Testis (tissue), 3 donors: ENCODE results near the gene RPTOR. TPM values are rescaled to one million over a fixed set of nuclear protein-coding genes. Genes with fewer than 3 reads are reported as not detected.

Source experiments
- DNase-seq: peaks from one replicate; pipeline ENCODE4 v3.0.0-alpha.2; 2019
- H3K27ac ChIP-seq, 2 donors: fragments of 200-600 bp; sonication (generic); one replicate each; pipeline ENCODE4 v1.5.1; 2019
- H3K27me3 ChIP-seq: fragments of 200-600 bp; sonication (generic); one replicate; pipeline ENCODE4 v1.5.1; 2019
- H3K36me3 ChIP-seq: fragments of 200-600 bp; sonication (generic); one replicate; pipeline ENCODE4 v1.5.1; 2017; ENCODE audit warnings: low read depth; ENCODE audit errors: missing control alignments
- H3K4me1 ChIP-seq: fragments of 200-600 bp; sonication (generic); one replicate; pipeline ENCODE4 v1.5.1; 2019
- H3K4me3 ChIP-seq, 2 donors: fragments of 200-600 bp; sonication (generic); one replicate each; pipeline ENCODE4 v1.5.1; 2017 to 2019
- H3K9me3 ChIP-seq: fragments of 200-600 bp; sonication (generic); one replicate; pipeline ENCODE4 v1.5.1; 2017
- CTCF ChIP-seq, 3 experiments: fragments of 450-650 bp in 2 of 3; fragments of 200-600 bp in 1 of 3; sonication (generic) in 1 of 3; IDR thresholded peaks; one replicate each; pipeline ENCODE4 v1.5.1; 2016 to 2019; ENCODE audit warnings: antibody characterized with exemption in 3 of 3, mild to moderate bottlenecking in 2 of 3, moderate library complexity in 1 of 3
- POLR2A ChIP-seq: fragments of 450-650 bp; IDR thresholded peaks from one replicate; pipeline ENCODE4 v1.6.1; 2017; ENCODE audit warnings: antibody characterized with exemption, mild to moderate bottlenecking, moderate library complexity
- WGBS, 2 donors: methylation state at CpG; one replicate each; pipeline ENCODE4 v1.1.5; 2018; 5-methylcytosine and 5-hydroxymethylcytosine counted together
- intact Hi-C: fragments of 100-400 bp; cut with DNase I; formaldehyde crosslinking; loops from one replicate; pipeline ENCODE4 v1.15.1; 2023; ENCODE audit warnings: low total_unique reads
- polyA plus RNA-seq: library from polyadenylated mRNA; stranded (reverse); fragments of 350-450 nt; fragmentation: Illumina TruSeq; extraction: RNeasy Lipid Tissue Mini Kit (QIAGEN cat#74804); gene quantifications from one replicate; pipeline ENCODE4 v1.2.3, GENCODE V29; 2014; ENCODE audit warnings: low read depth, low replicate concordance; ENCODE audit not compliant: insufficient read depth
- total RNA-seq, 2 donors: library from RNA; depleted of rRNA; stranded (reverse); fragments of >200 nt; gene quantifications; one replicate each; pipeline ENCODE4 v1.2.3, GENCODE V29; 2016

RPTOR gene
- total and polyA plus RNA-seq, 3 donors from 2014 or later = 21.8 to 68.3 (median 56.6) TPM

- no peak for DNase-seq
These were observed 345.7 kb downstream of the RPTOR start for GRCh38 chr17:80890196-80890920.

GRCh38 chr17:80890921-80891396 lies 346.3 kb downstream of the RPTOR start:
- H3K36me3 ChIP-seq = no peaks in the 10 kb centered on the region

More at GRCh38 chr17:80890196-80890920, 345.7 kb downstream of the RPTOR start:
- intact Hi-C loops = no loop called here
- no peaks in the 10 kb centered on the region for H3K9me3 ChIP-seq
- H3K4me3 ChIP-seq = no peak overlapping the region
- H3K4me1 ChIP-seq = no peaks in the 10 kb centered on the region
- TF ChIP-seq POLR2A (no peak), CTCF (IDR thresholded peaks at IDR 0.05) (no peak)
- WGBS, 2 donors = 94 to 96% methylated on average over 22 to 31 of the region's 31 CpGs
- H3K36me3 ChIP-seq = no peaks in the 10 kb centered on the region
- no peak overlapping the region for H3K27ac ChIP-seq
- no peaks in the 10 kb centered on the region for H3K27me3 ChIP-seq

DNA sequence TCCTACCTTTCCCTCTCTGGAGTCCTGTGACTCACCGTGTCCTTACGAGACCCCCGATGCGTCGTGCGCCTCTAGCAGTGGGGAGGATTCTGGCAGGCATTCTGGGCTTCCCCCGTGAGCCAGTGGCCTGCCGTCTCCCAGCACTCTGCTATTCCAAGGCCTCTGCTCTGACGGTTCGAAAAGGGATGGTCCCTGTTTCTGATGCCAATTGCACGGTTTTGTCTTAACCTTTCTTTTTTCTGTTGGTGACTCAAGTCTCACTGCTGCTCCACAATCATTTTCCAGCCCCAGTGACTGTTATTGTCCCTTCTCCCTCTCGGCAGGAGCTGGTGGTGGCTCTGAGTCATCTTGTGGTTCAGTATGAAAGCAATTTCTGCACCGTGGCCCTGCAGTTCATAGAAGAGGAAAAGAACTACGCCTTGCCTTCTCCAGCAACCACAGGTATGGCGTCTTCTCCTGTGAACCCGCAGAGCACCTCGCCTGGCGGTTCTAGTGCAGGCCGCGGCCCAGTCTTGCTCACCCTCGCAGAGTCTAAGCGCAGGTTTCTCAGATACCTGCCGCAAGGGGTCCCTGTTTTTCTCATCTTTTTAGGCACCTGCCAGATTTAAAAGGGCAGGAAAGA lies 346.9 kb downstream of the RPTOR start:
- Histone ChIP-seq H3K9me3 (no peaks in the 10 kb centered on the region), H3K27me3 (no peaks in the 10 kb centered on the region), H3K36me3 (no peaks in the 10 kb centered on the region), H3K27ac (no peak overlapping the region), H3K4me1 (no peaks in the 10 kb centered on the region), H3K4me3 (no peak overlapping the region)
- WGBS, 2 donors = 77 to 82% methylated on average over 19 to 23 of the region's 23 CpGs
- intact Hi-C loops = no loop called here
- DNase-seq = no peak
- TF ChIP-seq CTCF (IDR thresholded peaks at IDR 0.05) = no peak
- no peak for TF ChIP-seq POLR2A

More at GRCh38 chr17:80890921-80891396, 346.3 kb downstream of the RPTOR start:
- H3K27me3 ChIP-seq = no peaks in the 10 kb centered on the region
- no peak for DNase-seq
- no peaks in the 10 kb centered on the region for H3K9me3 ChIP-seq
- no peak overlapping the region for H3K4me3 ChIP-seq
- WGBS, 2 donors = 77 to 81% methylated on average over 14 to 18 of the region's 18 CpGs
- no peak for TF ChIP-seq POLR2A
- TF ChIP-seq CTCF (IDR thresholded peaks at IDR 0.05) = no peak
- H3K27ac ChIP-seq = no peak overlapping the region
- intact Hi-C loops = no loop called here
- no peaks in the 10 kb centered on the region for H3K4me1 ChIP-seq

DNA sequence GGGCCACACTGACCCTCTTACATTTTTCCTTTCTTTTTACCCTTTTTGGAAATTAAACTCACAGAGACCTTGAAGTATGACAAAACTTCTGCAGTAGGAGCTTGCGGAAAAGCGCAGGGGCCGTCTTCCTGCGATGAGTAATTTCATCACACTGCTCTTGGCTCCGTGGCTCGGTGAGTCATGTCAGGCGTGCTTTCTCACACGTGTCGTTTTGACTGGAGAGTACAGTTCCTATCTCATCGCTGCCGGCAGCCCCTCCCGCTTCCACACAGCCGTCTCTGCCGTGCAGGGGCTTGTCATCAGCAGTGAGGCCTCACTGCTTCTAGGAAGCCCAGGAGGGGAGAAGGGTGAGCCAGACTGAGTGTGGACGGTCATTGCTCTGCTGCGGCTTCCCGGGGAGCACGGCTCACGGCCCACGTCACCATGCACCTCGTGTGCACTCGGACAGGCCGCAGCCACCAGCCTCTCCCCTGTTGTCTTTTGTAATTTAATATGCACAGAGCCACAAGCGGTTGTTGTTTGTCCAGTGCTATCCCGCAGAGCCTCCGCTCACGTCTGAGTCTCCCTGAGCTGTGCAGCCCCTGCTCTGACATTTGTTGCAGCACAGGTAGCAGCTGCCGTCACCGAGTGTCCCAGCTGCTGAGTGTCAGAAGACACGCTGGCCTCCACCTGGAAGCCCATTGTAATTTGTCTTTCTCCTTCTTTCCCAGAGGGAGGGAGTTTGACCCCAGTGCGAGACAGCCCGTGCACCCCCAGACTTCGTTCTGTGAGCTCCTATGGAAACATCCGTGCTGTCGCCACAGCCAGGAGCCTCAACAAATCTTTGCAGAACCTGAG lies 347.6 kb downstream of the RPTOR start:
- 79 to 92% methylated on average over 26 to 35 of the region's 35 CpGs for WGBS, 2 donors
- no peak overlapping the region for H3K4me3 ChIP-seq
- no peaks in the 10 kb centered on the region for H3K27me3 ChIP-seq
- H3K4me1 ChIP-seq = no peaks in the 10 kb centered on the region
- intact Hi-C loops = no loop called here
- H3K27ac ChIP-seq = no peak overlapping the region
- no peaks in the 10 kb centered on the region for H3K9me3 ChIP-seq
- no peaks in the 10 kb centered on the region for H3K36me3 ChIP-seq
- no peak for TF ChIP-seq CTCF (IDR thresholded peaks at IDR 0.05)
- no peak for TF ChIP-seq POLR2A
- peak; percentile 42 for DNase-seq
